ENCODE measurements around the gene PLA2G4A.

GRCh38 chr1:186884251-186884650 lies 55.5 kb downstream of the PLA2G4A start:
- no peak for TF ChIP-seq POLR2A (IDR thresholded peaks at IDR 0.05; ENCODE audit: low read depth, low read length)
- no peak for TF ChIP-seq POLR2AphosphoS5 (IDR thresholded peaks at IDR 0.05; ENCODE audit: low read depth, low read length)
- no peak for TF ChIP-seq TAF1 (IDR thresholded peaks at IDR 0.05; ENCODE audit: borderline replicate concordance, low read depth, low read length)
